Nephron progenitor cell (in vitro differentiated cells): ENCODE data around the gene RASD1.
"Not testable (repeated sequence)": the region's sequence is repeated elsewhere in the genome, so short reads cannot be mapped to it uniquely, and the experiment has no call there.

Experiments
- DNase-seq: peaks from one replicate; pipeline ENCODE4 v3.0.0; 2021
- H3K27ac Mint-ChIP-seq: 2 replicates; pipeline ENCODE4 v1.8.0; 2021; ENCODE audit warnings: mild to moderate bottlenecking, moderate library complexity, mixed read lengths
- H3K27me3 Mint-ChIP-seq: 2 replicates; pipeline ENCODE4 v1.8.0; 2021; ENCODE audit warnings: mild to moderate bottlenecking, low read depth, mixed read lengths; ENCODE audit not compliant: poor library complexity
- H3K36me3 Mint-ChIP-seq: 2 replicates; pipeline ENCODE4 v1.8.0; 2021; ENCODE audit warnings: low read depth, mixed read lengths
- H3K4me1 Mint-ChIP-seq: 2 replicates; pipeline ENCODE4 v1.8.0; 2021; ENCODE audit warnings: mixed read lengths
- H3K4me3 Mint-ChIP-seq: 2 replicates; pipeline ENCODE4 v1.8.0; 2021; ENCODE audit warnings: mild to moderate bottlenecking, moderate library complexity, mixed read lengths
- H3K9me3 Mint-ChIP-seq: 2 replicates; pipeline ENCODE4 v1.8.0; 2021; ENCODE audit warnings: mild to moderate bottlenecking, moderate library complexity, mixed read lengths
- CTCF ChIP-seq: fragments of 200-600 bp; sonication (generic); IDR thresholded peaks from 2 replicates; pipeline ENCODE4 v1.5.0; 2021; ENCODE audit warnings: antibody characterized with exemption

Gene RASD1

DNA sequence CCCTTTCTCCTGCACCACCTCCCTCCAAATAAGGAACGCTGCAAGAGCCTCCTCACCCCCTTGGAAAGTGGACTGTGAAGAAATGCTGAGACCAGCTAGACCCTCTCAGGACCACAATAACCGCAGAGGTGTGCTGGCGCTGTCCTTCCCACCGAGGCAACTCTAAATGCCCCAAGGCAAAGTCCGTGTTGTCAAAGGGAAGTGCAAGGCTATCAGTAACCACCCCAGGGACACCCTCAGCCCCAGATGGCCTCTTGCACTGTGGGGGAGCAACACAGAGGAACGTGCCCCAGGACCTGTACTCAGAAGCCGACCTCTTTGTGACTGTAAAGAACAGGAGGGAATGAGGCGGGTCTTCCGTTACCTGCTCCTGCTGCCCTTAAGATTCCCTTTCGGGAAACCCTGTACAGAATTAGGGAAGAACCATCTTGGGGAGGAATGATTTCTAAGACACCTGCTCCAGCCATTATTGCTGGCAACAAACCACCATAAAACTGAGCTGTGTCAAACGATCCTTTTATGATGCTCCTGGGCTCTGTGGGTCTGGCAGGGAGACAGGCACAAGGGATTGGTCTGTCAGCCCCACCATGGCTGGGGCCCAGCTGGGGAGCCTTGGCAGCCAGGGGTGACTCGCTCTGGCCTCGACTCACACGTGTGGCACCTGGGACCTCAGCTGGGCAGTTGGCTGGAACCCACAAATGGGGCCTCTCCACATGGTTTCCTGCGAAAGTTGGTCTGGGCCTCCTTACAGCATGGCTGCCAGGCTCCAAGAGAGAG is 34.0 kb downstream of the RASD1 start:
- H3K27me3 Mint-ChIP-seq = peaks cover 35% of the 10 kb centered on the region
- no peak overlapping the region for H3K4me3 Mint-ChIP-seq
- TF ChIP-seq CTCF = no peak
- H3K27ac Mint-ChIP-seq = no peak overlapping the region
- no peak for DNase-seq
- H3K9me3 Mint-ChIP-seq = peaks cover 10% of the 10 kb centered on the region
- H3K4me1 Mint-ChIP-seq = peaks cover 27% of the 10 kb centered on the region
- H3K36me3 Mint-ChIP-seq = no peaks in the 10 kb centered on the region

DNA sequence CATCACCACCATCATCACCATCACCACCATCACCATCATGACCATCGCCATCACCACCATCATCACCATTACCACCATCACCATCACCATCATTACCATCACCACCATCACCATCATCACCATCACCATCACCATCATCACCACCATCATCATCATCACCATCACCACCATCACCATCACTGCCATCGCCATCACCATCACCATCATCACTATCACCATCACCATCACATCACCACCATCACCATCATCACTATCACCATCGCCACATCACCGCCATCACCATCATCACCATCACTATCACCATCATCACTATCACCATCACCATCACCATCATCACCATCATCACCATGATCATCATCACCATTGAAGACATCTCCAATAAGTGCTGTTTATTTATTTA is 36.2 kb downstream of the RASD1 start:
- Mint-ChIP-seq H3K4me3 (no peak overlapping the region), H3K9me3 (peaks cover 10% of the 10 kb centered on the region), H3K27ac (peak overlapping the region; percentile 38), H3K27me3 (peaks cover 40% of the 10 kb centered on the region), H3K4me1 (peaks cover 17% of the 10 kb centered on the region), H3K36me3 (no peaks in the 10 kb centered on the region)
- DNase-seq = no peak
- TF ChIP-seq CTCF = no peak

DNA sequence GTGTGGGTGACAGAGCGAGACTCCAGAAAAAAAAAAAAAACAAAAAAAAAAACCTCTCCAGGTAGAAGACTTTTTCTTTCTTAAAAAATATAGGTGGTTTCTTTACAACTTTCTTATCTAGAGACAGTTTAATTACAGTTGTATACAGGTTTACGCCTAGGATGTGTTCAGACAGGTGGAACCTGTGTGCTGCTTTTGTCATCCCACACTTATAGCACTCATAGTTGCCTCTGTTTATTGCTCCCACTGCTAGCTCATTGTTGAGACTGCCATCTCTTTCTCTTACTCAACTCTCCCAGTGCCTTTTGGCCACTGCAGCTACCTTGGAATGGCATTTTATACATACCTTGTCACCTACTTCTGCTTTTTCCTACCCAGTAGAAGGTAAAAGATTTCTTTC is 38.5 kb downstream of the RASD1 start:
- peaks cover 10% of the 10 kb centered on the region for H3K9me3 Mint-ChIP-seq
- H3K4me3 Mint-ChIP-seq = no peak overlapping the region
- no peak for DNase-seq
- H3K36me3 Mint-ChIP-seq = no peaks in the 10 kb centered on the region
- H3K27me3 Mint-ChIP-seq = peaks cover 36% of the 10 kb centered on the region
- H3K4me1 Mint-ChIP-seq = peaks cover 10% of the 10 kb centered on the region
- no peak for TF ChIP-seq CTCF
- no peak overlapping the region for H3K27ac Mint-ChIP-seq

- peaks cover 1% of the 10 kb centered on the region for H3K4me1 Mint-ChIP-seq
These were observed 39.9 kb downstream of the RASD1 start for GRCh38 chr17:17456251-17456650.

GRCh38 chr17:17455173-17455572 is 41.0 kb downstream of the RASD1 start:
- no peaks in the 10 kb centered on the region for H3K36me3 Mint-ChIP-seq
- peaks cover 42% of the 10 kb centered on the region for H3K27me3 Mint-ChIP-seq
- no peak for TF ChIP-seq CTCF
- no peak overlapping the region for H3K4me3 Mint-ChIP-seq
- H3K4me1 Mint-ChIP-seq = peaks cover 10% of the 10 kb centered on the region
- no peak for DNase-seq
- H3K9me3 Mint-ChIP-seq = peaks cover 4% of the 10 kb centered on the region
- no peak overlapping the region for H3K27ac Mint-ChIP-seq

More at GRCh38 chr17:17456251-17456650, 39.9 kb downstream of the RASD1 start:
- H3K9me3 Mint-ChIP-seq = peaks cover 10% of the 10 kb centered on the region
- peaks cover 36% of the 10 kb centered on the region for H3K27me3 Mint-ChIP-seq
- DNase-seq = no peak
- no peak overlapping the region for H3K27ac Mint-ChIP-seq
- no peaks in the 10 kb centered on the region for H3K36me3 Mint-ChIP-seq
- no peak overlapping the region for H3K4me3 Mint-ChIP-seq
- TF ChIP-seq CTCF = no peak

DNA sequence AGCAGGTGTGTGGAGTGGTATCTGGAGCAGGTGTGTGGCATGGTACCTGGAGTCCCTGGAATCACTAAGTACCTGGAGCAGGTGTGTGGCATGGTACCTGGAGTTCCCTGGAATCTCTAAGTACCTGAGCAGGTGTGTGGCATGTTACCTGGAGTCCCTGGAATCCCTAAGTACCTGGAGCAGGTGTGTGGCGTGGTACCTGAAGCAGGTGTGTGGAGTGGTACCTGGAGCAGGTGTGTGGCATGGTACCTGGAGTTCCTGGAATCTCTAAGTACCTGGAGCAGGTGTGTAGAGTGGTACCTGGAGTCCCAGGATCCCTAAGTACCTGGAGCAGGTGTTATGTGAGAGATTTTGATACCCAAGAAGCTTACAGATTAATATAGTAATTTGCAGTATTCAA is 41.5 kb downstream of the RASD1 start:
- not testable (repeated sequence) for H3K36me3 Mint-ChIP-seq, DNase-seq, H3K9me3 Mint-ChIP-seq, H3K27ac Mint-ChIP-seq, H3K4me3 Mint-ChIP-seq
- peaks cover 37% of the 10 kb centered on the region for H3K27me3 Mint-ChIP-seq
- H3K4me1 Mint-ChIP-seq = peaks cover 10% of the 10 kb centered on the region
